HFFc6 (cell line): ENCODE measurements around the gene RAD51B. TPM values are rescaled to one million over a fixed set of nuclear protein-coding genes. Genes with fewer than 3 reads are reported as not detected.

Source experiments
- DNase-seq: peaks from one replicate; pipeline ENCODE4 v3.0.0-alpha.2; 2018
- H3K27ac Mint-ChIP-seq: 2 replicates; pipeline ENCODE4 v1.8.0; 2020; ENCODE audit warnings: mild to moderate bottlenecking, mixed read lengths
- H3K27me3 Mint-ChIP-seq: 2 replicates; pipeline ENCODE4 v1.8.0; 2021; ENCODE audit warnings: mild to moderate bottlenecking, moderate library complexity, mixed read lengths; ENCODE audit not compliant: insufficient read depth
- H3K36me3 Mint-ChIP-seq: 2 replicates; pipeline ENCODE4 v1.8.0; 2021; ENCODE audit warnings: low read depth, mixed read lengths
- H3K4me1 Mint-ChIP-seq: 2 replicates; pipeline ENCODE4 v1.8.0; 2020; ENCODE audit warnings: low read depth, mixed read lengths
- H3K4me3 Mint-ChIP-seq: 2 replicates; pipeline ENCODE4 v1.8.0; 2020; ENCODE audit warnings: mild to moderate bottlenecking, moderate library complexity, mixed read lengths
- H3K9me3 Mint-ChIP-seq: 2 replicates; pipeline ENCODE4 v1.8.0; 2020; ENCODE audit warnings: mild to moderate bottlenecking, mixed read lengths
- CTCF ChIP-seq: fragments of 200-600 bp; sonication (generic); IDR thresholded peaks from 2 replicates; pipeline ENCODE4 v1.5.0; 2021; ENCODE audit warnings: antibody characterized with exemption, mild to moderate bottlenecking
- total RNA-seq, 6 experiments: library from RNA; stranded (reverse); fragmentation: NEBNext Ultra II Directional; extraction: Animal tissue kit (Norgen Biotek cat#: 25700); gene quantifications; 2 replicates in 1 of 6; 3 replicates in 5 of 6; pipeline ENCODE4 v1.2.3, GENCODE V29; 2021

RAD51B gene
- total RNA-seq, 6 experiments from 2014 or later: 7.1 to 12.4 (median 9.6) TPM

GRCh38 chr14:68633131-68633991, 813.8 kb downstream of the RAD51B start:
- H3K9me3 Mint-ChIP-seq: no peaks in the 10 kb centered on the region
- no peak overlapping the region for H3K4me3 Mint-ChIP-seq
- H3K27ac Mint-ChIP-seq: no peak overlapping the region
- no peak for DNase-seq
- no peak for TF ChIP-seq CTCF
- H3K4me1 Mint-ChIP-seq: peaks cover 16% of the 10 kb centered on the region
- H3K36me3 Mint-ChIP-seq: no peaks in the 10 kb centered on the region
- H3K27me3 Mint-ChIP-seq: peaks cover 2% of the 10 kb centered on the region; the same call in 1 of the 2 replicates

- Mint-ChIP-seq H3K27me3 (peaks cover 2% of the 10 kb centered on the region; the same call in 1 of the 2 replicates), H3K9me3 (no peaks in the 10 kb centered on the region), H3K27ac (no peak overlapping the region), H3K4me3 (no peak overlapping the region), H3K36me3 (no peaks in the 10 kb centered on the region), H3K4me1 (peaks cover 16% of the 10 kb centered on the region)
- no peak for TF ChIP-seq CTCF
- DNase-seq: no peak
Measured at GRCh38 chr14:68634332-68634731, 814.8 kb downstream of the RAD51B start.

- TF ChIP-seq CTCF: no peak
- H3K36me3 Mint-ChIP-seq: no peaks in the 10 kb centered on the region
- no peak overlapping the region for H3K4me3 Mint-ChIP-seq
- H3K27me3 Mint-ChIP-seq: peaks cover 2% of the 10 kb centered on the region; the same call in 1 of the 2 replicates
- no peaks in the 10 kb centered on the region for H3K9me3 Mint-ChIP-seq
- H3K4me1 Mint-ChIP-seq: peaks cover 16% of the 10 kb centered on the region
- H3K27ac Mint-ChIP-seq: no peak overlapping the region
- DNase-seq: no peak
Measured at GRCh38 chr14:68634874-68635595, 815.5 kb downstream of the RAD51B start.

GRCh38 chr14:68636597-68636996, 817.0 kb downstream of the RAD51B start:
- Mint-ChIP-seq H3K27me3 (peaks cover 1% of the 10 kb centered on the region; the same call in 1 of the 2 replicates), H3K4me3 (no peak overlapping the region), H3K27ac (no peak overlapping the region), H3K9me3 (peaks cover 13% of the 10 kb centered on the region), H3K36me3 (peaks cover 14% of the 10 kb centered on the region), H3K4me1 (peaks cover 16% of the 10 kb centered on the region)
- DNase-seq: no peak
- TF ChIP-seq CTCF: no peak

GRCh38 chr14:68637106-68638021, 817.8 kb downstream of the RAD51B start:
- peak; percentile 12 for DNase-seq
- Mint-ChIP-seq H3K9me3 (peaks cover 16% of the 10 kb centered on the region), H3K4me1 (peaks cover 9% of the 10 kb centered on the region), H3K36me3 (peaks cover 15% of the 10 kb centered on the region), H3K27ac (no peak overlapping the region), H3K27me3 (no peaks in the 10 kb centered on the region), H3K4me3 (no peak overlapping the region)
- TF ChIP-seq CTCF: no peak
